ENCODE data around the gene CCL16.

CCL16 gene

GRCh38 chr17:35981908-35982330 is 622 bp upstream of the CCL16 start:
- Histone ChIP-seq H3K9me3 (ENCODE audit: severe bottlenecking) (no peaks in the 10 kb centered on the region), H3K27ac (ENCODE audit: poor library complexity, severe bottlenecking) (no peak overlapping the region), H3K36me3 (ENCODE audit: low read depth) (no peaks in the 10 kb centered on the region), H3K27me3 (ENCODE audit: insufficient read depth, poor library complexity, severe bottlenecking) (no peaks in the 10 kb centered on the region), H3K4me1 (ENCODE audit: insufficient read depth, poor library complexity, severe bottlenecking) (no peaks in the 10 kb centered on the region), H3K4me3 (ENCODE audit: severe bottlenecking) (no peak overlapping the region)
- TF ChIP-seq CTCF (IDR thresholded peaks at IDR 0.05; ENCODE audit: poor library complexity, severe bottlenecking), result no peak
- ATAC-seq (ENCODE audit: low read depth) (no peak), DNase-seq (ENCODE audit: low spot score) (no peak)

DNA sequence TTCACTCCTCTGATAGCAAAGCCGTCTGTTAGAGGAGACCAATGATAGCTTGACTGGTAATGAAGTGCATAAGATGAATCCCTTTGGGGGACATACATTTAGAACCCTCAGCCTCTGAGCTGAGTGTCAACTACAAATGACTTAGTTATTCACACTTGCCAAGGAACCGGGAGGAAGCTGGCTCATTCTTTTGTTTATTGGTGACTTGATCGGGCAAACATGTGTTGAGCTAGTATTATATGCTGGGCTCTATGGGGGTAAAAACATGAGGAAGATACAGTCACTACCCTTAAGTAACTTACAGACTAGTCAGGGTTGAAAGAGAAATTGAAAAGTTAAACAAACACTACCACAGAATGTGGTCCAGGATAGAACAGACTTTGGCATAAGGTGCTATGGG is 3.0 kb downstream of the CCL16 start:
- ATAC-seq (ENCODE audit: low read depth) (no peak), DNase-seq (ENCODE audit: low spot score) (no peak)
- peaks cover 3% of the 10 kb centered on the region for H3K9me3 ChIP-seq (ENCODE audit: severe bottlenecking)

GRCh38 chr17:35977509-35977908 is 3.8 kb downstream of the CCL16 start:
- DNase-seq (ENCODE audit: low spot score) (no peak), ATAC-seq (ENCODE audit: low read depth) (no peak)
- no peak for TF ChIP-seq CTCF (IDR thresholded peaks at IDR 0.05; ENCODE audit: poor library complexity, severe bottlenecking)
- Histone ChIP-seq H3K4me1 (ENCODE audit: insufficient read depth, poor library complexity, severe bottlenecking) (peaks cover 11% of the 10 kb centered on the region), H3K27ac (ENCODE audit: poor library complexity, severe bottlenecking) (no peak overlapping the region), H3K9me3 (ENCODE audit: severe bottlenecking) (peaks cover 3% of the 10 kb centered on the region), H3K36me3 (ENCODE audit: low read depth) (no peaks in the 10 kb centered on the region), H3K4me3 (ENCODE audit: severe bottlenecking) (no peak overlapping the region), H3K27me3 (ENCODE audit: insufficient read depth, poor library complexity, severe bottlenecking) (no peaks in the 10 kb centered on the region)

More for the DNA sequence above, 3.0 kb downstream of the CCL16 start:
- Histone ChIP-seq H3K27me3 (ENCODE audit: insufficient read depth, poor library complexity, severe bottlenecking) (no peaks in the 10 kb centered on the region), H3K4me3 (ENCODE audit: severe bottlenecking) (no peak overlapping the region), H3K27ac (ENCODE audit: poor library complexity, severe bottlenecking) (no peak overlapping the region), H3K4me1 (ENCODE audit: insufficient read depth, poor library complexity, severe bottlenecking) (peaks cover 8% of the 10 kb centered on the region), H3K36me3 (ENCODE audit: low read depth) (no peaks in the 10 kb centered on the region)
- TF ChIP-seq CTCF (IDR thresholded peaks at IDR 0.05; ENCODE audit: poor library complexity, severe bottlenecking), result no peak

DNA sequence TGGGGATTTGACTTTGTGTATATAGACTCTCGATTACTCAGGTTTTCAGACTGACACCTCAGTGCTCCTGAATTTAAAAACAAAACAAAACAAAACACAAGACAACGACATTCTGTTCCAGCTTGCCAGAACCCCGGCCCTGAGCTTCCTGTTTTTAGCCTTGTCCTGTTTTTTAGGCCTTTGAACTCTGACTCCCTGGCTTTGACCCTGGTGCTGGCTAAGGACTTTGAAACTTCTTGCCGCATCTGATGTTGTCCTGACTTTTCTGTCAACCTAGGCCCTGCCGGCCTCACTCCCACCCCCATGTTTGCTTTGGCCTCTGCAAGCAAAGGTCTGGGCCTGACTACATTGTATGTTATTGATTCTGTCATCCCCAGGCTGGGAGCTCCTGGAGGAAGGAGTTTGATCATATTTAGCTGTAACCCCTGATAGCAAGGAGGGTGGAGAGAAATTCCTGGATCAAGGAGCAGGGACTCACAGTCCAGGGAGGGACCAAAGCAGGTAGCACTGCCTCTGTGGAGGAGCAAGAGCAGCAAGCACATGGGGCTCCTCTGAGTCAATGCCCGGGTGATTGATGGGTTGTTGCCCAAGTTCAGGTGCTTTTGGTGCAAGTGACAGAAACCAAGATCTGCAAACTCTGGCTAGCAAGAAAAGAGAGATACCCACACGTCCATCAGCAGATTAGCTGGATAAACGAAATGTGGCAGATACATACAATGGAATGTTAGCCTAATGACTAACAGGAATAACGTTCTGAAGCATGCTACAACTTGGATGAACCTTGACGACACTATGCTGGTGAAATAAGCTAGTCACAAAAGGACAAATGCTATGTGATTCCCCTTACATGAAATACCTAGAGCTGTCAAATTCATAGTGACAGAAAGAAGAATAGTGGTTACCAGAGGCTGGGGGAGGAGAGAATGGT is 7.7 kb downstream of the CCL16 start:
- Histone ChIP-seq H3K27me3 (ENCODE audit: insufficient read depth, poor library complexity, severe bottlenecking) (no peaks in the 10 kb centered on the region), H3K27ac (ENCODE audit: poor library complexity, severe bottlenecking) (peak overlapping the region; percentile 13), H3K4me1 (ENCODE audit: insufficient read depth, poor library complexity, severe bottlenecking) (peaks cover 11% of the 10 kb centered on the region), H3K9me3 (ENCODE audit: severe bottlenecking) (peaks cover 3% of the 10 kb centered on the region), H3K36me3 (ENCODE audit: low read depth) (no peaks in the 10 kb centered on the region), H3K4me3 (ENCODE audit: severe bottlenecking) (no peak overlapping the region)
- ATAC-seq (ENCODE audit: low read depth) (peak; percentile 86), DNase-seq (ENCODE audit: low spot score) (no peak)
- TF ChIP-seq CTCF (IDR thresholded peaks at IDR 0.05; ENCODE audit: poor library complexity, severe bottlenecking), result no peak

DNA sequence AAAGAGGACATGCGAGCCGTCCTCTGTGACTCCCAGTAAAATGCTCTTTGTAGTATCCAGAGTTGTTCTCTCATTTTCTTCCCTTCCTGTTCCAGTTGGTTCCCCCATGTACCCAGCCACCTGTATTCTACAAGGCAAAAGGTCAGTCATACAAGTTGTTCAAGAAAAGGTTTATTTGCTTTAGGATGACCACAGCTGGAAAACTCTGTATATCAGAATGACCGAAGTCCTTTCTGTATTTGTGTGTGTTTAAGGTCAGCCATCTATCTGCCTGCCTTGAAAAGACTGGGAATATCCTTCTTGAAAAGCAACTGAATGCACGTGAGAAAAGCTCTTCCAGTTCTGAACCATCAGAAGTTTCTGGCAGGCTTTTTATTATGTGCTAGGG is 8.4 kb downstream of the CCL16 start:
- no peaks in the 10 kb centered on the region for H3K27me3 ChIP-seq (ENCODE audit: insufficient read depth, poor library complexity, severe bottlenecking)
- no peaks in the 10 kb centered on the region for H3K36me3 ChIP-seq (ENCODE audit: low read depth)
- no peak overlapping the region for H3K27ac ChIP-seq (ENCODE audit: poor library complexity, severe bottlenecking)
- TF ChIP-seq CTCF (IDR thresholded peaks at IDR 0.05; ENCODE audit: poor library complexity, severe bottlenecking), result no peak
- peaks cover 3% of the 10 kb centered on the region for H3K9me3 ChIP-seq (ENCODE audit: severe bottlenecking)
- peaks cover 11% of the 10 kb centered on the region for H3K4me1 ChIP-seq (ENCODE audit: insufficient read depth, poor library complexity, severe bottlenecking)
- ATAC-seq (ENCODE audit: low read depth) (no peak), DNase-seq (ENCODE audit: low spot score) (no peak)
- no peak overlapping the region for H3K4me3 ChIP-seq (ENCODE audit: severe bottlenecking)

Measured in RWPE2 (cell line).